Left ventricle myocardium inferior (tissue), 1 donor: ENCODE results near the gene MLF2. TPM values are rescaled to one million over a fixed set of nuclear protein-coding genes. Genes with fewer than 3 reads are reported as not detected.
"Not testable (repeated sequence)": the region's sequence is repeated elsewhere in the genome, so short reads cannot be mapped to it uniquely, and the experiment has no call there.

Source experiments
- DNase-seq: peaks from one replicate; pipeline ENCODE4 v3.0.0-alpha.2; 2020
- H3K27ac ChIP-seq: fragments of 200-600 bp; replicated peaks from 2 replicates; pipeline ENCODE4 v1.8.0; 2021
- H3K27me3 ChIP-seq: fragments of 200-600 bp; 2 replicates; pipeline ENCODE4 v1.8.0; 2021; ENCODE audit warnings: low read depth
- H3K36me3 ChIP-seq: fragments of 200-600 bp; 2 replicates; pipeline ENCODE4 v1.8.0; 2021
- H3K4me1 ChIP-seq: fragments of 200-600 bp; 2 replicates; pipeline ENCODE4 v1.8.0; 2021
- H3K4me3 ChIP-seq: fragments of 200-600 bp; 2 replicates; pipeline ENCODE4 v1.8.0; 2021; ENCODE audit warnings: mild to moderate bottlenecking, moderate library complexity
- H3K9me3 ChIP-seq: fragments of 200-600 bp; replicated peaks from 2 replicates; pipeline ENCODE4 v1.8.0; 2021
- intact Hi-C: fragments of 100-400 bp; cut with micrococcal nuclease; formaldehyde crosslinking; loops from one replicate; pipeline ENCODE4 v1.11.0; 2022
- total RNA-seq: library from RNA; stranded (reverse); fragmentation: NEBNext Ultra II Directional; extraction: Animal tissue kit (Norgen Biotek cat#: 25700); gene quantifications from one replicate; pipeline ENCODE4 v1.2.1, GENCODE V29; 2021
- TF ChIP-seq, protein P1 (sequence below): fragments of 200-600 bp; IDR thresholded peaks from 2 replicates; pipeline ENCODE4 v1.8.0; 2021; ENCODE audit warnings: antibody characterized with exemption, mild to moderate bottlenecking, borderline replicate concordance
- donor health status: DM: no; HTN: yes; CAD: no; lungs with severe emphysema.

Gene MLF2
- total RNA-seq, 1 donor from 2014 or later: 153 TPM

DNA sequence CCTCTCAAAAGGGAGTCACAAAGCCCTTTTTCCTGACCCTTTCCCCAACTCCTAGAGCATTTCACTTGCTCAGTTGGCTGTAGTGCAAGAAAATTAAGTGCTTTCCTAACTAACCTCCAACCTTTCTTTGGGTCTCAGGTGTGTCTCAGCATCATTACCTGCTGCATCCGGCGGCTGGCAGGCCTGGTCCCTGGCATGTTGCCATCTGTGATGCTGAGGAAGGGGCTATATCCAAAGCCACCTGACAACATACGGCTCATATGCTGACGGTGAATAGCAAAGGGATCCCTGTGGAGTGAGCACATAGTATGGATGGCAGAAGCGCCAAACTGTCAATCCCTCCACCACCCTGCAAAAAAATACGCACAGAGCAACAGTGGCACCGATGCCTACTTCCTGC lies 1.2 kb downstream of the MLF2 start:
- H3K36me3 ChIP-seq: peaks cover 50% of the 10 kb centered on the region
- intact Hi-C loops: no loop called here
- H3K27me3 ChIP-seq: no peaks in the 10 kb centered on the region
- peaks cover 24% of the 10 kb centered on the region for H3K4me1 ChIP-seq
- H3K4me3 ChIP-seq: peak overlapping the region; percentile 99
- peak overlapping the region; percentile 100 for H3K27ac ChIP-seq
- TF ChIP-seq, protein P1, sequence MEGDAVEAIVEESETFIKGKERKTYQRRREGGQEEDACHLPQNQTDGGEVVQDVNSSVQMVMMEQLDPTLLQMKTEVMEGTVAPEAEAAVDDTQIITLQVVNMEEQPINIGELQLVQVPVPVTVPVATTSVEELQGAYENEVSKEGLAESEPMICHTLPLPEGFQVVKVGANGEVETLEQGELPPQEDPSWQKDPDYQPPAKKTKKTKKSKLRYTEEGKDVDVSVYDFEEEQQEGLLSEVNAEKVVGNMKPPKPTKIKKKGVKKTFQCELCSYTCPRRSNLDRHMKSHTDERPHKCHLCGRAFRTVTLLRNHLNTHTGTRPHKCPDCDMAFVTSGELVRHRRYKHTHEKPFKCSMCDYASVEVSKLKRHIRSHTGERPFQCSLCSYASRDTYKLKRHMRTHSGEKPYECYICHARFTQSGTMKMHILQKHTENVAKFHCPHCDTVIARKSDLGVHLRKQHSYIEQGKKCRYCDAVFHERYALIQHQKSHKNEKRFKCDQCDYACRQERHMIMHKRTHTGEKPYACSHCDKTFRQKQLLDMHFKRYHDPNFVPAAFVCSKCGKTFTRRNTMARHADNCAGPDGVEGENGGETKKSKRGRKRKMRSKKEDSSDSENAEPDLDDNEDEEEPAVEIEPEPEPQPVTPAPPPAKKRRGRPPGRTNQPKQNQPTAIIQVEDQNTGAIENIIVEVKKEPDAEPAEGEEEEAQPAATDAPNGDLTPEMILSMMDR: no peak
- DNase-seq: no peak
- no peaks in the 10 kb centered on the region for H3K9me3 ChIP-seq

DNA sequence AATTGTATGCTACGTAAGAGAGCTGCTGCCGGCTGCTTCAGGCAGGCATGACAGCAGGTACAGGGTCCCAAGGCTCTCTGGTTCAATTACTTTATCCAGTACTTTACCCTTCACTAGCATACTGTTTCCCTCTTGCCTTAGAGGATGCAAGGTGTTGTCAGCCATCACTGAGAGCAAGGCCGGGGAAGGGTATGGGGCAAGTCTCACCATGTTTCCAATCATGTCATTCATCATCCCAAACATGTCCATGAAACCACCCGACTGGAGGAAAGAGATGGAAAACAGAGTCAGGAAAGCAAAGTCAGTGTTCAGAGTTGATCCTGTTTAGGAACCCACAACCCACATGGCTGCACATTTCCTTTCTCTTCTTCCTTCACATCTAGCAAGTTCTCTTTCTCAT lies 2.4 kb downstream of the MLF2 start:
- intact Hi-C loops: no loop called here
- Histone ChIP-seq H3K27me3 (no peaks in the 10 kb centered on the region), H3K27ac (no peak overlapping the region), H3K36me3 (peaks cover 54% of the 10 kb centered on the region), H3K4me3 (no peak overlapping the region), H3K4me1 (peaks cover 30% of the 10 kb centered on the region), H3K9me3 (no peaks in the 10 kb centered on the region)
- TF ChIP-seq, protein P1: no peak
- no peak for DNase-seq

DNA sequence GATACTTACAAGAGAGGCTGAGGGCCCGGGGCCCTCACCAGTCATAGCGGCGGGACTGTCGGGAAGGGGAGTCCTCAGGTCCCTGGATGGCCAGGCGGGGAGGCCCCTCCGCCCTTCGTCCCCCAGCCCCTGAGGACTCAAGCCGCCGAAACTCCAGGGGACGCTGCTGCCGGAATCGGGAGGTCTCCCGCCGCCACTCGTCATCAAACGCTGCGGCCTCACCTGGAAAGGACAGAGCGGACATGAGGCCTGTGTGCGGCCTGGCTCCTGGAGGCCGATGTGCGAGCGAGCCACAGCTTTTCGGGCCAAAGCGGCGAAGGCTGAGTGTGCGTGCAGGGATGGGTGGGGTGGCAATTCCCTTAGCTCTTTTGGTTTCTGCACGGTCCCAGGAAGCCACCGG lies 4.2 kb downstream of the MLF2 start:
- intact Hi-C loops: loop anchor here (5.0 kb wide), 1 partner anchor 79 kb away; the partner anchor contains the start of gene P3H3
- H3K4me1 ChIP-seq: peaks cover 32% of the 10 kb centered on the region
- no peaks in the 10 kb centered on the region for H3K9me3 ChIP-seq
- H3K27me3 ChIP-seq: no peaks in the 10 kb centered on the region
- peaks cover 54% of the 10 kb centered on the region for H3K36me3 ChIP-seq
- H3K27ac ChIP-seq: no peak overlapping the region
- TF ChIP-seq, protein P1: no peak
- no peak overlapping the region for H3K4me3 ChIP-seq
- no peak for DNase-seq

GRCh38 chr12:6747216-6747615 lies 5.7 kb downstream of the MLF2 start:
- TF ChIP-seq, protein P1: no peak
- H3K9me3 ChIP-seq: no peaks in the 10 kb centered on the region
- H3K27me3 ChIP-seq: no peaks in the 10 kb centered on the region
- H3K36me3 ChIP-seq: peaks cover 54% of the 10 kb centered on the region
- H3K4me3 ChIP-seq: no peak overlapping the region
- peaks cover 24% of the 10 kb centered on the region for H3K4me1 ChIP-seq
- intact Hi-C loops: loop anchor here (5.0 kb wide), 1 partner anchor 80 kb away; the partner anchor contains the start of gene P3H3
- no peak overlapping the region for H3K27ac ChIP-seq
- no peak for DNase-seq

DNA sequence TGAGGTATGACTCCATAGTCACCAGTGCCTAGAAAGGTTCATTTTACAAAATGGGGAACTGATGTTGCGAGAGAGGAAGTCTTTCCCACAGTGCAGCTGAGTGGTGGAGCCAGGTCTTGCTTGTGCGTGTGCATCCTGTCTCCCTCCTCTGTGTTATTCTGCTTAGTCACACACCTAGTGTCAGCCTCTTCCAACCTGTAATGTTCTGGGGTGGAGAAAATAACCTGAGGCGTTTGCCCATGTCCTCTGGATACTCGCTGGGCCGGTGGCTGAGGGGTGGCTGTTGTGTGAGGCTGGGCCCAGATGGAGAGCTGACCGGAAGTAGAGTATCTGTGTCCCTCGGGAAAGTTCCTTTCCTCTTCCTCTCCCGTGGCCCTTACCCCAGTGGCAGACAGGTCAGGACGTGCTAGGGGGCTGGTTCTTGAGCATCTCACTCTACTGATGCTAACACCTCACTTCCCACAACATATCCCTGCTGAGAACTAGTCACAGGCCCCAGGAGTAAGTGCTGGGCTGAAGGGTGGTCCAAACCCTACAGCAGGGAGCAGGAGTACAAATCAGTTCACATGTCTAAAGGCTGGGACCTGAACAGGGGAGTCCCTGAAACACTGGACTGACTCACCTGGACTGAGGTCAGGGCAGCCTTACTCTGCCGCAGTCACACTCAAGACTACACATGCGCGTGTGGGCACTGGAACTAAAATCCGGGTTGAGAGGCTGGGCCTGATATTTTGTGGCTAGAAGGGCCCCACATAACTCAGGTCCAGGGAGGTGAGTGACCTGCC lies 7.0 kb downstream of the MLF2 start:
- no peaks in the 10 kb centered on the region for H3K27me3 ChIP-seq
- H3K9me3 ChIP-seq: no peaks in the 10 kb centered on the region
- H3K4me3 ChIP-seq: no peak overlapping the region
- H3K27ac ChIP-seq: peak overlapping the region; percentile 56
- TF ChIP-seq, protein P1: no peak
- intact Hi-C loops: loop anchor here (5.0 kb wide), 1 partner anchor 81 kb away; the partner anchor contains the start of gene P3H3
- no peak for DNase-seq
- peaks cover 45% of the 10 kb centered on the region for H3K36me3 ChIP-seq
- peaks cover 13% of the 10 kb centered on the region for H3K4me1 ChIP-seq

DNA sequence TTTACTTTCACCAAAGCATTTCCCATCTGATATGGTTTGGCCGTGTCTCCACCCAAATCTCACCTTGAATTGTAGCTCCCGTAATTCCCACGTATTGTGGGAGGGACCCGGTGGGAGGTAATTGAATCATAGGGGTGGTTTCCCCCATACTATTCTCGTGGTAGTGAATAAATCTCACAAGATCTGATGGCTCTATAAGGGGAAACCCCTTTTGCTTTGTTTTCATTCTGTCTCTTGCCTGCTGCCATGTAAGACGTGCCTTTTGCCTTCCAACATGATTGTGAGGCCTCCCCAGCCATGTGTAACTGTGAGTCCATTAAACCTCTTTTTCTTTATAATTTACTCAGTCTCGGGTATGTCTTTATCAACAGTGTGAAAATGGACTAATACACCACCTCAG lies 9.6 kb downstream of the MLF2 start:
- H3K27me3 ChIP-seq, DNase-seq, H3K27ac ChIP-seq, H3K9me3 ChIP-seq, intact Hi-C loops, H3K4me3 ChIP-seq: not testable (repeated sequence)
- H3K4me1 ChIP-seq: peaks cover 13% of the 10 kb centered on the region
- peaks cover 19% of the 10 kb centered on the region for H3K36me3 ChIP-seq
